Measurements from ENCODE around the gene FERMT3.

FERMT3 gene

GRCh38 chr11:64238999-64239398, 32.5 kb downstream of the FERMT3 start:
- no peak for DNase-seq (ENCODE audit: low read depth)
- in situ Hi-C loops (cut with HindIII; ENCODE audit: low sequenced_read_pairs), result no loop called here

DNA sequence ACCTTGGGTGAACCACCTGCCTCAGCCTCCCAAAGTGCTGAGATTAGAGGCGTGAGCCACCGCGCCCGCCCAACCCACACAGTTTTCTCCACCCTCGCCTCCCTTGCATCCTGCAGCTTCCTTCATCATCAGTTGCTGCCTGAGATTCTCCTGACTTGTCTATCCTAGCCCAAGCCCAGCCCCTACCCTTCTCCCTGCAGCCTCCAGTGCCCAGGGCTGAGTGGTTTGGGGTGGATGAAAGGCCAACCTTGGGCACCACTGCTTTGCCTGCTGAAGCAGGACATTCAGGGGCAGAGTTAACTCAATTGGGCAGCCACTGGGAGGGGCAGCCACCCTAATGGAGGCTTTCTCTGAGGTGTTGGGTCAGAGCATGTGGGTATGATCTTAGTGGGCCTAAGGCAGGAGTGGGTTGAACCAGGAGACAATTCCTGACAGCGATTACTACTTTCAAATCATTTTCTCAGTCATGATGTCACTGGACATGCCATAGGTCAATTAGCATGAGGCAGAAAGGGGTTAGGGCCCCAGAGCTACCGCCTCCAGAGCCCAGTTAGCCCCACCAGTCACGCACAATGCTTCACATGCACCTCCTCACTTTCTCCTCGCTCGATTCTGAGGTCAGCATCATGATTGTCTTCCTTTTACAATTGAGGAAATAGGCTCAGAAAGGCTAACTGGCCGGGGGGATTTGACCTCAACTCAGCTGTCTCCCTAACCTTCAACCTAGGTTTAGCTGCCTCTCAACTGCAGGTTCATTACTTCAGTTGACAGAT, 33.3 kb downstream of the FERMT3 start:
- TF ChIP-seq CTCF (IDR thresholded peaks at IDR 0.05; ENCODE audit: low read depth, low read length, missing control alignments), result no peak
- in situ Hi-C loops (cut with HindIII; ENCODE audit: low sequenced_read_pairs), result no loop called here
- H3K4me3 ChIP-seq (ENCODE audit: low read depth, low read length), result peak overlapping the region; percentile 92
- no peak for DNase-seq (ENCODE audit: low read depth)

More at GRCh38 chr11:64238999-64239398, 32.5 kb downstream of the FERMT3 start:
- H3K4me3 ChIP-seq (ENCODE audit: low read depth, low read length), result no peak overlapping the region
- TF ChIP-seq CTCF (IDR thresholded peaks at IDR 0.05; ENCODE audit: low read depth, low read length, missing control alignments), result no peak

GRCh38 chr11:64240435-64241240, 34.1 kb downstream of the FERMT3 start, which contains the start of gene FKBP2:
FKBP2 (plus strand) TSS chr11:64241095; CDS start chr11:64242388, 1,293 bp downstream.
- DNase-seq (ENCODE audit: low read depth), result peak; percentile 92
- TF ChIP-seq CTCF (IDR thresholded peaks at IDR 0.05; ENCODE audit: low read depth, low read length, missing control alignments), result no peak
- peak within 1 kb of the TSS; percentile 92 for H3K4me3 ChIP-seq (ENCODE audit: low read depth, low read length)
- in situ Hi-C loops (cut with HindIII; ENCODE audit: low sequenced_read_pairs), result no loop called here

DNA sequence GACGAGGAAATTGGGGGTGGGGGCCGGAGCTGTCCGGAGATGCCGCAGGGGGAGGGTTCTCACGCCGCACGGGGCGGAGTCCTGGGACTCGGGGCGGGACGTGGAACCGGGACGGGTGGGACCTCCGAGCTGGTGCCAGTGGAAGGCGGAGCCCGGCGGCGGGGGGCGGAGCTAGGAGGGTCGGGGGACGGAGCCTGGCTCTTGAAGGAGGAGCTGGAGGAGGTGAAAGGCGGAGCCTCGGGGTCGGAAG, 34.6 kb downstream of the FERMT3 start:
- peak; percentile 97 for DNase-seq (ENCODE audit: low read depth)
- no peak for TF ChIP-seq CTCF (IDR thresholded peaks at IDR 0.05; ENCODE audit: low read depth, low read length, missing control alignments)
- in situ Hi-C loops (cut with HindIII; ENCODE audit: low sequenced_read_pairs), result no loop called here
- H3K4me3 ChIP-seq (ENCODE audit: low read depth, low read length), result peak overlapping the region; percentile 92

GRCh38 chr11:64241491-64242374, 35.2 kb downstream of the FERMT3 start:
- peak overlapping the region; percentile 92 for H3K4me3 ChIP-seq (ENCODE audit: low read depth, low read length)
- no peak for TF ChIP-seq CTCF (IDR thresholded peaks at IDR 0.05; ENCODE audit: low read depth, low read length, missing control alignments)
- in situ Hi-C loops (cut with HindIII; ENCODE audit: low sequenced_read_pairs), result no loop called here
- no peak for DNase-seq (ENCODE audit: low read depth)

DNA sequence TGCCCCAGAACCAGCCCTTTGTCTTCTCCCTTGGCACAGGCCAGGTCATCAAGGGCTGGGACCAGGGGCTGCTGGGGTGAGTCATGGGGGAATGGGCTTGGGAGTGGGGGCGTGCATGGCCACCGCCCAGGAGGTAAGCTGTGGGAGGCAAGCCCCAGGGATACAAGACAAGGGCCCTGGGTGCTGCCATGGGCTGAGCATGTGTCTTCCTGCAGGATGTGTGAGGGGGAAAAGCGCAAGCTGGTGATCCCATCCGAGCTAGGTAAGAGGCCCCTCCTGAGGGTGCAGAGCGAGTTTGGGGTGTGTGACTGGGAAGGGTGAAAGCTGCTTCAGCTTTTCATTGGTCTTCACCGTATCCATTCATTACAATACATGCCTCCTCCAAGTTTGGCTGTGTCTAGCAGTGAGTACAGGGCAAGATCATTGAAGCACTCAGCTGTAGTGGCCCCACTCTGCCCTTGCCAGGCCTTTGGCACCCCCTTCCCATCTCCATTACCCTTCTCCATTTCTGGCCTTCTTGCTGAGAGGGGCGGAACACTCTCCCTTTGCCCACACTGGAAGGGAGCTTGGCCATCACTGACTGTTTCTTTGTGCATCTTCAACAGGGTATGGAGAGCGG, 36.8 kb downstream of the FERMT3 start:
- no peak for TF ChIP-seq CTCF (IDR thresholded peaks at IDR 0.05; ENCODE audit: low read depth, low read length, missing control alignments)
- DNase-seq (ENCODE audit: low read depth), result no peak
- in situ Hi-C loops (cut with HindIII; ENCODE audit: low sequenced_read_pairs), result no loop called here
- H3K4me3 ChIP-seq (ENCODE audit: low read depth, low read length), result no peak overlapping the region
